GM15510 (cell line): ENCODE results near the gene TRIO.

Experiments
- POLR2A ChIP-seq: IDR thresholded peaks from 3 replicates; pipeline ENCODE4 v1.6.1; 2011; ENCODE audit warnings: borderline replicate concordance; ENCODE audit not compliant: insufficient read length; ENCODE audit errors: extremely low read depth

Gene TRIO

GRCh38 chr5:14491015-14491915 lies 348.1 kb downstream of the TRIO start:
- TF ChIP-seq POLR2A, result no peak

GRCh38 chr5:14492331-14492964 lies 349.3 kb downstream of the TRIO start:
- TF ChIP-seq POLR2A, result no peak

- no peak for TF ChIP-seq POLR2A
Observed at GRCh38 chr5:14495301-14495700, 352.2 kb downstream of the TRIO start.

- TF ChIP-seq POLR2A, result no peak
Observed at GRCh38 chr5:14497311-14497710, 354.2 kb downstream of the TRIO start.

DNA sequence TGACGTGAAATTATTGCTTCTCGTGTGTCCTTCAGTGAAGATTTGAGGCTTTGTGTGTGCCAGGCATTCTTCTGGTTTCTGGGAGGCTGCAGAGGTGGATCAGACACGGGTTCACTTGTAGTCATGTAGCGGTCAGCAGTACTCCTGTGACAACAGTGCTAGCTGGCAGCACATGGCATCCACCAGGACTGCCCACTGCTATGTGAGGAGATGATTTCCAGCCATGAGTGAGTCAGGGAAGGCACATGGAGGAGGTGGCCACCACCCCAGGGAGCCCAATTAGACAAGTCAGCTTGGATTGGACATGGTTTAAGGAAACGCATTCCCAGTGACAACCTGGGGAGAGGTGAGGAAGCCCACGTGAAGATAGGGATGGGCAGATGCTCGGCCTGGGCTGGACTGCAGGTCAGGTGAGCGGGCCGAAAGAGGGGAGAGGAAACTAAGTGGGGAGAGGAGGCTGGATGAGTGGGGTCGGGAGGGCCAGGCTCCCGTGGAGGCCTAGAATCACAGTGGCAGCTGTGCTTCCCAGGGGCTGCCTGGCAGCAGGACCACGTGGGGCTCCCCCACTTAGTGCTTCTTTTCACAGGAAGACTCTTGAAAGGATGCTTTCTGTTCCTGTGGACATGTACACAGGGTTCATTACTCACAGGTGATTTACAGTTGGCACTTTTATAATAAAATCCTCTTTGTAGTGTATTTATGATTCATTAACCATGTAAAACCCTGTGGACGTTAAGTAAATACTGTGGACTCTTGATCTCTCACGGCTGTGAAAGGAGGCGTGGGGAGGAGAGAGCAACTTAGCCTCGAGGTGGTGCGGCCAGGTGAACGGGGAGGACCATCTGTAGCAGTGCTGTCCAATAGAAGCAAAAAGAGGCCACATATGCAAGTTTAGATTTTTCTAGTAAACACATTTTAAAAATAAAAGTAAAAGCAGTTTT lies 358.5 kb downstream of the TRIO start:
- no peak for TF ChIP-seq POLR2A

DNA sequence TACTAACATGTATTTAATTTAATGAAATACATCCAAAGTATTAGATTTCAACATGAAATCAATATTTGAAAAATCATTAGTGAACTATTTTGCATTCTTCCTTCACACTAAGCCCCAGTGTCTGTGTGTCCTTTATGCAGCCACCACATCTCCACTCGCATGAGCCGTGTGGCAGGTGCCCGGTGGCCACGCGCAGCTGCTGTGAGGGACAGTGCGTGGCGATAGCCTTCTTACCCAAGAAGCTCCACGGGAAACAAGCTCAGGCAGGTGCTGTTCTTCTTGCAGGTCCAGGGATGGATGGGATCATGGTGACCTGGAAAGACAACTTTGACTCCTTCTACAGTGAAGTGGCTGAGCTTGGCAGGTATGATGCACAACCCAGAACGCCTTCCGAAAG lies 359.1 kb downstream of the TRIO start:
- no peak for TF ChIP-seq POLR2A

DNA sequence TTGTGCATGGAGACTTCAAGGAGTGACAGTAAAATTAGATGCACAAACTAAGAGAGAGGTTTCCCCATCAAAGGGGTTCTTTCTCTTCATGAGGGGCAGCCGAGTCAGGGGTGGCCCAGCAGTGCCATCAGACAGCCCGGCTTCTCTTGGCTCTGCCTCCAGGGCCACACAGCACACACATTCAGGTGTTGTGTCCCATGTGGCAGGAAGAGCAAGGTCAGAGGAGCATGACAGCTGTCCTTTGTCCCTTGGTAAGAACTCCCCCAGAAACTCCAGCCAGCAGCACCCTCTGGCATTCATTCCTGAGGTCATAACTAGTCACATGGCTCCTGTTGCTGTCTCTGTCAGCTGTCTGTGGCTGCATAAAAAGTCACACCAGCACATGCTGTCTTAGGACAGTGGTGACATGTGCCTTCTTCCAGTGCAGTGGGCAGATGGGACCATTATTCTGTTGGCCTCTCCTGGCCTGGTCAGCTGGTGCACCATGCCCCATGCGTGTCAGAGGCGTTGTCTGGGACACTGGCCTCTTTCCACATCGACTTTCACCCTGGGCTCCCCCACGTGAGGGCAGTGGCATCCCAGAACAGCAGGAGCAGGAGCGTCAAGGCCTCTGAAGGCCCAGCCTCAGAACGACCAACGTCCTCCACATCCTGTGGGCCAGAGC lies 360.0 kb downstream of the TRIO start:
- TF ChIP-seq POLR2A, result no peak

DNA sequence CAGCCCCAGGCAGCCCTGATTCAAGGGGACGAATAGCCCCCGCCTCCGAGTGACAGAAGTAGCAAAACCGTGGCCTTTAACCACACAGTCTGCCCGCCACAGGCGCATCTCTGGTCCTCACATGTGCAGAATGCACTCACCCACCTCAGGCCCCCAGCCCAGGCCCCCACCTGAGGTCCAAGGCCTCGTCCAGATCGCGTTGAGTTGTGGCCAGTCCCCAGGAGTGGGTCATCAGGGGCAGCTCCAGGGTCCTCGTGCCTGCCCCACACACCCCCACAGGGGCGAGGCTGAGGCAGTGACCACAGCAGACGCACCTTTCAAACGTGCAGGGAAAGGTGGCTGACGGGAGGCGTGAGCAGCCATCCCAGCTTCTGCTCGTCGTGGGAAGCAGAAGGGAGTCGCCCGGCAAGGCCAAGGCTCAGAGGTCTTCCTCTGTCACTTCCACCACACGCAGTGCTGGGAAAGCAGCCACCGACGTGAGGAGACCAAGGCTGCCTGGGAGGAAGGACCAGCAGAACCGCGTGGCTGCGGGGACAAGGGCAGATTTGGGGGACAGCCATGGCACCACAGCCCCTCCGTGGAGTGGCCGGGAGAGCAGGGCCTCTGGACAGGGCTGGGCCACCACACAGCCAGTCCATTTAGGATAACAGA lies 360.7 kb downstream of the TRIO start:
- no peak for TF ChIP-seq POLR2A

- no peak for TF ChIP-seq POLR2A
Observed at GRCh38 chr5:14504332-14504727, 361.2 kb downstream of the TRIO start.

GRCh38 chr5:14504816-14505215 lies 361.7 kb downstream of the TRIO start:
- TF ChIP-seq POLR2A, result no peak

GRCh38 chr5:14505310-14506139 lies 362.4 kb downstream of the TRIO start:
- TF ChIP-seq POLR2A, result no peak

- TF ChIP-seq POLR2A, result no peak
Observed at GRCh38 chr5:14506140-14506538, 363.0 kb downstream of the TRIO start.

DNA sequence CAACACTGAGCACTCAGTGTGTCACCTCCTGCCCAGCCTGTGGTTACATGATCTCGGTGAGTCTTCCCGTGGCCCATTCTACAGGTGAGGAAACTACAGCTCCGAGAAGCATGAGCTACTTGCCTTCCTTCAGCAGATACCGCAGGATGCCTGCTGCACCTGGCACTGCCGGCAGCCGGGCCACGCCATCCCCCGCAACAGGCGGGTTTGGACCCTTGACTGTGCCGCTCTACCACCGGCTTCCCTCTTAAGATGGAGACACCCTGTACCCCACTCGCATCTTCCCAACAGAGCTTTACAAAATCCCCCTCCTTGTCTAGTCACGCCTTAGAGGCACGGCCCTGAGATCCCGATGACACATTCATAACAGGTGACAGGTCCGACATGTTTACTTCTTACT lies 363.5 kb downstream of the TRIO start:
- TF ChIP-seq POLR2A, result no peak

DNA sequence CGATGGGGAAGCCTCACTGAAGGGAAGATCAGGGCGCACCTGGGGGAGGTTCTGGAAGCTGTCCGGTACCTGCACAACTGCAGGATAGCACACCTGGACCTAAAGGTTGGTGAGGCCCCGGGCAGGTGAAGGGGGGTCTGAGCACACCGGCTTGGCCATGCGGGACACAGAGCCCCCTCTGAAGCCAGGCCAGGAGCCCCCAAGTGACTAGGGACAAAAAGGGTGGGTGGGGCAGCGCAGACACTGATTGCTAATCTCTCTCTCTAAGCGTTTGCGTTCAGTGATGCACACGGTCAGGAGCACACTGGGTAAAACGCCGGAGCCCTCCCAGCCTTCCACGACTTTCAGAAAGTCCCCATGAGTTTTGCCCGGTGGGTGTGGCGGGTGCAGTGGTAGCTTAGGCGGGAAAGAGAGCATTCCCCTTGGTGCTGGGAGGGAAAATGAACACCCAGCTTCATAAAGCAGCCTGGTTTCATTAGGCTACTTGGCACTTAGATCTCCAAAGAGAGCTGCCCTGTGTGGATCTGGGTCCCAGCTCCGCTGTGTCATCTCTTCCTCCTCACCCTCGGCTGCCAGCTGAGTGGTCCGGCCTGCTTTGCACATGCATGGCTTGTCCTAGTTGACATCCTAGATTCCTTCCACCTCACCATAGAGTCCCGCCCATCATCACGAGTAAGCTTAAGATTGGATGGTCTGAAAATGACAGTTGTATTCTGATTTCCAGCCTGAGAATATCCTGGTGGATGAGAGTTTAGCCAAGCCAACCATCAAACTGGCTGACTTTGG lies 364.2 kb downstream of the TRIO start:
- no peak for TF ChIP-seq POLR2A
